HCT116 (cell line): ENCODE data around the gene TRAF3. TPM values are rescaled to one million over a fixed set of nuclear protein-coding genes. Genes with fewer than 3 reads are reported as not detected.

Source experiments
- ATAC-seq: fragments of 200-7000 bp; cut with Tn5 transposase; 2 replicates; pipeline ENCODE4 v1.9.1; 2020; ENCODE audit warnings: mild to moderate bottlenecking, moderate library complexity
- BruUV-seq: library from RNA; stranded (reverse); fragments of 400-500 nt; replicated peaks from 2 replicates; lab custom pipeline; 2021; lab: Mats Ljungman, UMichigan
- CTCF ChIA-PET: fragments of 300-600 bp; sonication (Branson Sonifier 250); formaldehyde crosslinking; loops from one replicate; lab custom pipeline; 2021; ENCODE audit warnings: antibody characterized with exemption; lab: Charles Lee
- POLR2A ChIA-PET: fragments of 300-600, 350-600 bp; sonication (Branson Sonifier 250); formaldehyde crosslinking; loops from one replicate; lab custom pipeline; 2021; ENCODE audit warnings: antibody characterized with exemption; lab: Charles Lee
- RAD21 ChIA-PET, 2 experiments: fragments of 300-600 bp; sonication (Branson Sonifier 250); formaldehyde crosslinking; loops; one replicate each; lab custom pipeline; 2023; ENCODE audit warnings: low total read pairs in 2 of 2; ENCODE audit not compliant: uncharacterized antibody in 2 of 2, unreplicated experiment in 2 of 2, low non-redundant PET in 1 of 2; lab: Charles Lee
- DNase-seq: peaks from one replicate; pipeline ENCODE4 v3.0.0-alpha.2; 2010; ENCODE audit warnings: low read depth, low spot score
- H2AFZ ChIP-seq: fragments of 200-600 bp; shearing (Covaris generic), sonication (generic); 2 replicates; pipeline ENCODE4 v1.6.1; 2017; ENCODE audit warnings: low read depth, mixed run types, mixed read lengths, antibody characterized with exemption, low read length; ENCODE audit not compliant: poor library complexity, severe bottlenecking
- H3K27ac ChIP-seq: 2 replicates; pipeline ENCODE4 v1.5.1; 2012; ENCODE audit warnings: low read depth, low read length
- H3K27me3 ChIP-seq: fragments of 200-600 bp; sonication (generic); 2 replicates; pipeline ENCODE4 v1.6.1; 2016; ENCODE audit warnings: mixed run types, low read length, mixed read lengths; ENCODE audit not compliant: insufficient read depth
- H3K36me3 ChIP-seq, 2 experiments: fragments of 200-500 bp in 1 of 2; fragments of 200-600 bp in 1 of 2; sonication (Bioruptor generic) in 1 of 2; sonication (generic) in 1 of 2; 2 replicates each; pipeline versions ENCODE4 v1.5.1 to v1.6.1; 2014 to 2016; ENCODE audit warnings: low read length in 2 of 2, inconsistent platforms in 1 of 2, mixed read lengths in 1 of 2, mixed run types in 1 of 2; ENCODE audit not compliant: insufficient read depth in 2 of 2, control insufficient read depth in 1 of 2
- H3K4me1 ChIP-seq, 2 experiments: fragments of 200-600 bp in 1 of 2; sonication (generic) in 1 of 2; 2 replicates each; pipeline versions ENCODE4 v1.5.1 to v1.6.1; 2012 to 2017; ENCODE audit warnings: low read length in 2 of 2, inconsistent platforms in 1 of 2, mild to moderate bottlenecking in 1 of 2, mixed read lengths in 1 of 2, mixed run types in 1 of 2, moderate library complexity in 1 of 2; ENCODE audit not compliant: insufficient read depth in 2 of 2, control insufficient read depth in 1 of 2
- H3K4me2 ChIP-seq: fragments of 200-600 bp; sonication (generic); 2 replicates; pipeline ENCODE4 v1.6.1; 2017; ENCODE audit warnings: mixed run types, low read length, mixed read lengths
- H3K4me3 ChIP-seq, 2 experiments: fragments of 200-600 bp in 1 of 2; sonication (generic) in 1 of 2; replicated peaks in 1 of 2; 2 replicates each; pipeline ENCODE4 v1.5.1; 2011 to 2016; ENCODE audit warnings: low read length in 2 of 2, control low read depth in 1 of 2, low read depth in 1 of 2, mild to moderate bottlenecking in 1 of 2, mixed read lengths in 1 of 2, mixed run types in 1 of 2
- H3K79me2 ChIP-seq: fragments of 200-600 bp; sonication (generic); 2 replicates; pipeline ENCODE4 v1.6.1; 2017; ENCODE audit warnings: mild to moderate bottlenecking, mixed run types, low read length, moderate library complexity, mixed read lengths; ENCODE audit not compliant: insufficient read depth
- H3K9ac ChIP-seq: fragments of 200-600 bp; sonication (generic); 2 replicates; pipeline ENCODE4 v1.6.1; 2016; ENCODE audit warnings: low read length, mixed read lengths
- H3K9me2 ChIP-seq: fragments of 200-600 bp; sonication (generic), shearing (Covaris generic); 2 replicates; pipeline ENCODE4 v1.6.1; 2017; ENCODE audit warnings: mixed run types, mild to moderate bottlenecking, moderate library complexity; ENCODE audit not compliant: insufficient read depth
- H3K9me3 ChIP-seq, 2 experiments: fragments of 200-500 bp in 1 of 2; fragments of 200-600 bp in 1 of 2; sonication (Bioruptor generic) in 1 of 2; sonication (generic) in 1 of 2; 2 replicates each; pipeline ENCODE4 v1.6.1; 2014 to 2017; ENCODE audit warnings: low read length in 2 of 2, mixed read lengths in 2 of 2, inconsistent platforms in 1 of 2, low read depth in 1 of 2, mild to moderate bottlenecking in 1 of 2, mixed run types in 1 of 2, moderate library complexity in 1 of 2; ENCODE audit not compliant: control insufficient read depth in 1 of 2, insufficient read depth in 1 of 2
- H4K20me1 ChIP-seq: fragments of 200-600 bp; sonication (generic), shearing (Covaris generic); 2 replicates; pipeline ENCODE4 v1.6.1; 2017; ENCODE audit warnings: mixed run types, mild to moderate bottlenecking, moderate library complexity; ENCODE audit not compliant: insufficient read depth
- ATF3 ChIP-seq: IDR thresholded peaks from 2 replicates; pipeline ENCODE4 v1.6.1; 2012
- CEBPB ChIP-seq: IDR thresholded peaks from 2 replicates; pipeline ENCODE4 v1.6.1; 2012; ENCODE audit warnings: low read depth
- CTCF ChIP-seq, 3 experiments: fragments of 200-600 bp in 1 of 3; sonication (generic) in 1 of 3; IDR thresholded peaks in 2 of 3; conservative IDR thresholded peaks in 1 of 3; 2 replicates each; pipeline ENCODE4 v1.5.1; 2012 to 2017; ENCODE audit warnings: low read depth in 2 of 3, low read length in 2 of 3, antibody characterized with exemption in 1 of 3, borderline replicate concordance in 1 of 3, control low read depth in 1 of 3, mild to moderate bottlenecking in 1 of 3, mixed read lengths in 1 of 3, mixed run types in 1 of 3, moderate library complexity in 1 of 3; ENCODE audit not compliant: insufficient read depth in 1 of 3
- EGR1 ChIP-seq: IDR thresholded peaks from 2 replicates; pipeline ENCODE4 v1.6.1; 2012; ENCODE audit warnings: low read depth
- ELF1 ChIP-seq: IDR thresholded peaks from 2 replicates; pipeline ENCODE4 v1.6.1; 2012; ENCODE audit warnings: low read depth, borderline replicate concordance
- EZH2 ChIP-seq: fragments of 200-600 bp; sonication (generic); IDR thresholded peaks from 2 replicates; pipeline ENCODE4 v1.6.1; 2017; ENCODE audit warnings: antibody characterized with exemption, mixed run types
- EZH2phosphoT487 ChIP-seq: fragments of 200-600 bp; IDR thresholded peaks from 2 replicates; pipeline ENCODE4 v1.6.1; 2018; ENCODE audit warnings: antibody characterized with exemption, borderline replicate concordance
- FOSL1 ChIP-seq: IDR thresholded peaks from 2 replicates; pipeline ENCODE4 v1.6.1; 2012; ENCODE audit warnings: low read depth
- MAX ChIP-seq: IDR thresholded peaks from 2 replicates; pipeline ENCODE4 v1.6.1; 2012
- POLR2A ChIP-seq: IDR thresholded peaks from 2 replicates; pipeline ENCODE4 v1.7.0; 2011; ENCODE audit warnings: borderline replicate concordance; ENCODE audit not compliant: insufficient read depth, insufficient read length; ENCODE audit errors: extremely low read depth
- POLR2AphosphoS5 ChIP-seq: IDR thresholded peaks from 2 replicates; pipeline ENCODE4 v1.6.1; 2011; ENCODE audit warnings: mild to moderate bottlenecking, low read depth, low read length, moderate library complexity
- RAD21 ChIP-seq: IDR thresholded peaks from 2 replicates; pipeline ENCODE4 v1.6.1; 2012; ENCODE audit warnings: low read depth, mild to moderate bottlenecking
- SIN3A ChIP-seq: IDR thresholded peaks from 2 replicates; pipeline ENCODE4 v1.6.1; 2012; ENCODE audit warnings: low read depth
- SP1 ChIP-seq: IDR thresholded peaks from 2 replicates; pipeline ENCODE4 v1.6.1; 2012; ENCODE audit warnings: low read depth
- SRF ChIP-seq: IDR thresholded peaks from 2 replicates; pipeline ENCODE4 v1.6.1; 2012; ENCODE audit warnings: low read depth
- TCF7L2 ChIP-seq: IDR thresholded peaks from 2 replicates; pipeline ENCODE4 v1.7.0; 2011; ENCODE audit warnings: borderline replicate concordance, inconsistent platforms; ENCODE audit not compliant: insufficient read depth, insufficient read length; ENCODE audit errors: extremely low read depth
- ZFX ChIP-seq: fragments of 450-650 bp; IDR thresholded peaks from 2 replicates; pipeline ENCODE4 v1.6.1; 2017
- ZNF274 ChIP-seq: fragments of 200-500 bp; sonication (Bioruptor generic); IDR thresholded peaks from 2 replicates; pipeline ENCODE4 v1.6.1; 2014; ENCODE audit warnings: mild to moderate bottlenecking, low read depth, low read length, inconsistent platforms
- intact Hi-C: fragments of 100-400 bp; cut with micrococcal nuclease; formaldehyde crosslinking; loops from 2 replicates; pipeline ENCODE4 v1.10.0; 2022
- total RNA-seq: library from RNA; stranded (reverse); gene quantifications from one replicate; pipeline ENCODE4 v1.2.1, GENCODE V29; 2021; ENCODE audit not compliant: unreplicated experiment
- TF ChIP-seq, protein P1 (sequence below): IDR thresholded peaks from 2 replicates; pipeline ENCODE4 v1.6.1; 2011; ENCODE audit warnings: mild to moderate bottlenecking, low read length, moderate library complexity; ENCODE audit not compliant: insufficient replicate concordance; ENCODE audit errors: extremely low read depth
- TF ChIP-seq, protein P2 (sequence below): IDR thresholded peaks from 2 replicates; pipeline ENCODE4 v1.6.1; 2012; ENCODE audit warnings: low read depth

The TRAF3 gene
- total RNA-seq, 1 experiment from 2014 or later: 32.1 TPM

GRCh38 chr14:102819747-102820330 lies 42.6 kb downstream of the TRAF3 start:
- DNase-seq (no peak), ATAC-seq (no peak)
- ChIA-PET CTCF (no interaction called here), POLR2A (no interaction called here), RAD21 (no interaction called here)
- TF ChIP-seq ATF3 (no peak), ELF1 (no peak), EZH2 (no peak), EGR1 (no peak), POLR2A (no peak), CEBPB (no peak), SRF (no peak), POLR2AphosphoS5 (no peak), CTCF (IDR thresholded peaks at IDR 0.05 in 2 of 3, conservative IDR thresholded peaks at IDR 0.05 in 1 of 3; ENCODE audit: borderline replicate concordance in 1 of 3, insufficient read depth in 1 of 3, low read depth in 2 of 3, low read length in 2 of 3) (no peak), ZFX (no peak), SP1 (no peak), TCF7L2 (no peak), RAD21 (no peak), FOSL1 (no peak), ZNF274 (no peak), SIN3A (no peak), MAX (no peak), EZH2phosphoT487 (no peak)
- TF ChIP-seq, protein P1, sequence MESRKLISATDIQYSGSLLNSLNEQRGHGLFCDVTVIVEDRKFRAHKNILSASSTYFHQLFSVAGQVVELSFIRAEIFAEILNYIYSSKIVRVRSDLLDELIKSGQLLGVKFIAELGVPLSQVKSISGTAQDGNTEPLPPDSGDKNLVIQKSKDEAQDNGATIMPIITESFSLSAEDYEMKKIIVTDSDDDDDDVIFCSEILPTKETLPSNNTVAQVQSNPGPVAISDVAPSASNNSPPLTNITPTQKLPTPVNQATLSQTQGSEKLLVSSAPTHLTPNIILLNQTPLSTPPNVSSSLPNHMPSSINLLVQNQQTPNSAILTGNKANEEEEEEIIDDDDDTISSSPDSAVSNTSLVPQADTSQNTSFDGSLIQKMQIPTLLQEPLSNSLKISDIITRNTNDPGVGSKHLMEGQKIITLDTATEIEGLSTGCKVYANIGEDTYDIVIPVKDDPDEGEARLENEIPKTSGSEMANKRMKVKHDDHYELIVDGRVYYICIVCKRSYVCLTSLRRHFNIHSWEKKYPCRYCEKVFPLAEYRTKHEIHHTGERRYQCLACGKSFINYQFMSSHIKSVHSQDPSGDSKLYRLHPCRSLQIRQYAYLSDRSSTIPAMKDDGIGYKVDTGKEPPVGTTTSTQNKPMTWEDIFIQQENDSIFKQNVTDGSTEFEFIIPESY: no peak
- TF ChIP-seq, protein P2, sequence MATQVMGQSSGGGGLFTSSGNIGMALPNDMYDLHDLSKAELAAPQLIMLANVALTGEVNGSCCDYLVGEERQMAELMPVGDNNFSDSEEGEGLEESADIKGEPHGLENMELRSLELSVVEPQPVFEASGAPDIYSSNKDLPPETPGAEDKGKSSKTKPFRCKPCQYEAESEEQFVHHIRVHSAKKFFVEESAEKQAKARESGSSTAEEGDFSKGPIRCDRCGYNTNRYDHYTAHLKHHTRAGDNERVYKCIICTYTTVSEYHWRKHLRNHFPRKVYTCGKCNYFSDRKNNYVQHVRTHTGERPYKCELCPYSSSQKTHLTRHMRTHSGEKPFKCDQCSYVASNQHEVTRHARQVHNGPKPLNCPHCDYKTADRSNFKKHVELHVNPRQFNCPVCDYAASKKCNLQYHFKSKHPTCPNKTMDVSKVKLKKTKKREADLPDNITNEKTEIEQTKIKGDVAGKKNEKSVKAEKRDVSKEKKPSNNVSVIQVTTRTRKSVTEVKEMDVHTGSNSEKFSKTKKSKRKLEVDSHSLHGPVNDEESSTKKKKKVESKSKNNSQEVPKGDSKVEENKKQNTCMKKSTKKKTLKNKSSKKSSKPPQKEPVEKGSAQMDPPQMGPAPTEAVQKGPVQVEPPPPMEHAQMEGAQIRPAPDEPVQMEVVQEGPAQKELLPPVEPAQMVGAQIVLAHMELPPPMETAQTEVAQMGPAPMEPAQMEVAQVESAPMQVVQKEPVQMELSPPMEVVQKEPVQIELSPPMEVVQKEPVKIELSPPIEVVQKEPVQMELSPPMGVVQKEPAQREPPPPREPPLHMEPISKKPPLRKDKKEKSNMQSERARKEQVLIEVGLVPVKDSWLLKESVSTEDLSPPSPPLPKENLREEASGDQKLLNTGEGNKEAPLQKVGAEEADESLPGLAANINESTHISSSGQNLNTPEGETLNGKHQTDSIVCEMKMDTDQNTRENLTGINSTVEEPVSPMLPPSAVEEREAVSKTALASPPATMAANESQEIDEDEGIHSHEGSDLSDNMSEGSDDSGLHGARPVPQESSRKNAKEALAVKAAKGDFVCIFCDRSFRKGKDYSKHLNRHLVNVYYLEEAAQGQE: no peak
- Histone ChIP-seq H2AFZ (no peak overlapping the region), H3K79me2 (peaks cover 93% of the 10 kb centered on the region), H3K4me1 (peaks cover 0 to 19% of the 10 kb centered on the region in 2 experiments; a peak in 2 of 4 replicates), H3K4me3 (no peak overlapping the region), H3K9ac (no peak overlapping the region), H3K4me2 (no peak overlapping the region), H3K27me3 (no peaks in the 10 kb centered on the region), H4K20me1 (peaks cover 13% of the 10 kb centered on the region), H3K36me3 (no peaks in the 10 kb centered on the region), H3K27ac (no peak overlapping the region), H3K9me3 (no peaks in the 10 kb centered on the region), H3K9me2 (no peaks in the 10 kb centered on the region)
- intact Hi-C loops: no loop called here
- no TSS peak for BruUV-seq
